Measurements from ENCODE around the gene RAPGEF2.
"Not testable (repeated sequence)": the region's sequence is repeated elsewhere in the genome, so short reads cannot be mapped to it uniquely, and the experiment has no call there.

Gene RAPGEF2

DNA sequence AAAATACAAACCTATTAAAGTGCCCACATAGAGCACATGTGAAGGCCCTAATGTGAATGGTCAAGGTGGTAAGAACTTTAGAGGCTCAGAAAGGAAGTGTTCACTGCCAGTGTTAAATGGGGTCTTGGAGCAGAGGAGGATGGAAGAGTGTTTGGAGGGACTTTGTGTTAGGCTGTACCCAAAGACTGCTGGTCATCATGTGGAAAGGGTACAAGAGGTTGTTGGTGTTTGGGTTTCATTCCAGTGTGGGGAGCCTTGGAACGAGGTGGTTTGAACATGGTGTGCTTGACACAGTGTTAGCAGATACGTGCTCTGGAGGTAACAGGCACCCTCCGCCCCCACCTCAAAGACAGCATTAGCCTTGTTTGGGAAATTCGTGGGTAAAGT is 73.1 kb downstream of the RAPGEF2 start:
- Mint-ChIP-seq H3K36me3 (no peaks in the 10 kb centered on the region), H3K4me1 (ENCODE audit: low read depth) (peaks cover 31% of the 10 kb centered on the region), H3K27ac (no peak overlapping the region), H3K9me3 (ENCODE audit: low read depth) (no peaks in the 10 kb centered on the region), H3K27me3 (peaks cover 1% of the 10 kb centered on the region), H3K4me3 (no peak overlapping the region)

DNA sequence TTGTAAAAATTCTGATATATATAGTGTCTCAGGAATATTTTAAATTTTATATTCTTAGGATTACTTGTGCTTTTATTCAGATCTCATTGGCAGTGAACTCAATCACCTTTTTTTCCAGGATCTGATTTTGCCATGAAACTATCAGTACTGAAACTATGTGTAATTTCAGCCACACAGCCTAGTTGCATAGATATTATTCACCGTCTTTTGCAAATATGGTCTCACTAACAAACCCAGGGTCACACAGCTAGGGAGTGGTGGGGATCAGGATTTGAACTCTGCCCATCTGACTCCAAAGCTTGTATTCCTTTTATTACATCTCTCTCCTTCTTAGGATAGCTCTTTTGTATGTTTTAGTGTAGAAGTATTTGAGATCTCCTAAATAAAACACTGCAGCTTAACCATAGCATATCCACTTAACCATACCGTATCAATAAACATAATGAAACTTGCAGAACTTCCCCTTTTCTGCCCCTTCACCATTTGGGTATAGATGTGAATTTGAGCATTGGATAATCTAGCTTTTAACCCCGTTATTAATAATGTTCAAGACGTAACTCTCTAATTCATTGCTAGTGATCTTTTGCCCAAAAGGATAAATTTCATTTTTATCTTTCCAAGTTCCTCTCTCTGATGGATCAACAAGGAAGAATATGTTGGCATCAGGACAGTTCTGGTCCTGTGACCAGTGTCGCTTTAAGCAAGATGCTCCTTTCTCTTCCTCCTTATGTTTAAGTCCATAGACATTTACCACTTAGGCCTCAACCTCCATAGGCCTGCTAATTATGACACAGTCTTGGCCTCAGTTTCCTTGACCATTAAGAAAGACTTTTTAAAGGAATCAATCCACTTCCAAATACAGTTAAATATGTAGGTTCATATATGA is 74.6 kb downstream of the RAPGEF2 start:
- Mint-ChIP-seq H3K36me3 (no peaks in the 10 kb centered on the region), H3K4me1 (ENCODE audit: low read depth) (peaks cover 23% of the 10 kb centered on the region), H3K9me3 (ENCODE audit: low read depth) (no peaks in the 10 kb centered on the region), H3K27ac (no peak overlapping the region), H3K27me3 (peaks cover 1% of the 10 kb centered on the region), H3K4me3 (no peak overlapping the region)

DNA sequence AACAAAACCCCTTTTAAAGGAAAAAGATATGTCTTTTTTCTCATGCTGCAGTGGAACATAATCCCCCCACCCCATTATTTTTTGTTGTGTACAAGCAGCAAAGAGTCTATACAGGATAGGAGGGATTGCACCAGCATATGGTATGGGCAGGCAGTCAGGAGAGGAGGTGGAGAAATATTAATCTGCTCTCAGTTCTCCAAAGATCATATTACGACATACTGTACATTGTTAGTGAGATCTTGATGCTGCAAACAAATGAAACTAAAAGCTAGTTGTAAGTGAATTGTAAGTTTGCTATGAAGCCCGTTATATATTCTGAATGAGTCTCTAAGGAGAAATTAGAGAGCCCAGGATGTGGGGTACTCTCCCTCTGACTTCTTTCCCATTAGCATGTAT is 75.3 kb downstream of the RAPGEF2 start:
- H3K36me3 Mint-ChIP-seq, result no peaks in the 10 kb centered on the region
- no peak overlapping the region for H3K4me3 Mint-ChIP-seq
- peaks cover 1% of the 10 kb centered on the region for H3K27me3 Mint-ChIP-seq
- peaks cover 23% of the 10 kb centered on the region for H3K4me1 Mint-ChIP-seq (ENCODE audit: low read depth)
- H3K9me3 Mint-ChIP-seq (ENCODE audit: low read depth), result no peaks in the 10 kb centered on the region
- no peak overlapping the region for H3K27ac Mint-ChIP-seq

DNA sequence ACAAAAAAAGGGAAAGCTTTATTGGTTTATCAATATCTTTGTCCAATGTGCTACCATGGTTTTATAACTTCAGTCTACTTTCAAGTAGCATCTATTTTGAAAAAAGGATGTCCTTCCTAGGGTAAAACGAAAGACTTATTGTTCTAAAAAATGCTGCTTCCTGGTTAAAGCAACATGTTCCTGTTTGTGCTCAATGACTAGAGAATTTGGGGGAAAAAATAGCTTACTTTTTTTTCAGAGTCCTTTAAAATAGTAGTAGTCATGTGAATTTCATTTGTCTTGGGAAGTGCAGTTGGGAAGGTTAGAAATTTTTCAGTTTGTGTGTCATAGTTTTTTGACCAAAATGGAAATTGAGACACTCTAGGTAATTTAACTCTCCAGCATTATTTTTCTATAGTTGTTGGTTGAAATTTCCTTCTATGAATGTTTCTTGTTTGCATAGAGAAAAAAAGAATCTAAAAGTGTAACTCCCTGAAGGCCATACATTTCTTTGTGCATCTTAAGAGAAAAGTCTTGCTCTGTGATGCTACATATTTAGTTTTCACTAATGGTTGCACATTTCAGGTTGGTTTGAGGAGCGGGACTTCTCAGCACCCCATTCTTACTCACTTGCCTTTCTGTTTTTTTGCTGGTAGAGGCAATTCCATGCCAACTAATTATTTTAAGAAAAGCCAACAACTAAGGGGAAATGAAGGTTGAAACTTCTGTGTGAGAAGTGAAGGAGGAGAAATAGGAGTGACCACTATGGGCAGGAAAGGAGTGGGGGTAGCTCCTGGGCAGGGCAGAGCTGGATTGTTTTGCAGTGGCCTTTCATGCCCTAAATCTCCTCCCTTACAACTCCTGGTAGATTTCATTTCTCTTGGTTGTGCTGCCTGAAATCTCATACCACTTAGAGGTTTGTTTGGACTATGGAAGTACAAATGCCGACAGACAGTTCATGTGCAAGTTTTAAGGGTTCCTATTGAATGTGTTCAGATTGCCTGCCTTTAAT is 76.4 kb downstream of the RAPGEF2 start:
- Mint-ChIP-seq H3K9me3 (ENCODE audit: low read depth) (no peaks in the 10 kb centered on the region), H3K4me1 (ENCODE audit: low read depth) (peaks cover 20% of the 10 kb centered on the region), H3K36me3 (no peaks in the 10 kb centered on the region), H3K4me3 (no peak overlapping the region), H3K27me3 (peaks cover 1% of the 10 kb centered on the region), H3K27ac (no peak overlapping the region)

DNA sequence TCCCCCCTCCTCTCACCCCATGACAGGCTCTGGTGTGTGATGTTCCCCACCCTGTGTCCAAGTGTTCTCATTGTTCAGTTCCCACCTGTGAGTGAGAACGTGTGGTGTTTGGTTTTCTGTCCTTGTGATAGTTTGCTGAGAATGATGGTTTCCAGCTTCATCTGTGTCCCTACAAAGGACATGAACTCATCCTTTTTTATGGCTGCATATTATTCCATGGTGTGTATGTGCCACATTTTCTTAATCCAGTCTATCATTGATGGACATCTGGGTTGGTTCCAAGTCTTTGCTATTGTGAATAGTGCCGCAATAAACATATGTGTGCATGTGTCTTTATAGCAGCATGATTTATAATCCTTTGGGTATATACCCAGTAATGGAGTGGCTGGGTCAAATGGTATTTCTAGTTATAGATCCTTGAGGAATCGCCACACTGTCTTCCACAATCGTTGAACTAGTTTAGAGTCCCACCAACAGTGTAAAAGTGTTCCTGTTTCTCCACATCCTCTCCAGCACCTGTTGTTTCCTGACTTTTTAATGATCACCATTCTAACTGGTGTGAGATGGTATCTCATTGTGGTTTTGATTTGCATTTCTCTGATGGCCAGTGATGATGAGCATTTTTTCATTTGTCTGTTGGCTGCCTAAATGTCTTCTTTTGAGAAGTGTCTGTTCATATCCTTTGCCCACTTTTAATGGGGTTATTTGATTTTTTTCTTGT is 81.2 kb downstream of the RAPGEF2 start:
- peaks cover 11% of the 10 kb centered on the region for H3K4me1 Mint-ChIP-seq (ENCODE audit: low read depth)
- H3K9me3 Mint-ChIP-seq (ENCODE audit: low read depth); H3K27ac Mint-ChIP-seq; H3K4me3 Mint-ChIP-seq; H3K27me3 Mint-ChIP-seq; H3K36me3 Mint-ChIP-seq: not testable (repeated sequence)

DNA sequence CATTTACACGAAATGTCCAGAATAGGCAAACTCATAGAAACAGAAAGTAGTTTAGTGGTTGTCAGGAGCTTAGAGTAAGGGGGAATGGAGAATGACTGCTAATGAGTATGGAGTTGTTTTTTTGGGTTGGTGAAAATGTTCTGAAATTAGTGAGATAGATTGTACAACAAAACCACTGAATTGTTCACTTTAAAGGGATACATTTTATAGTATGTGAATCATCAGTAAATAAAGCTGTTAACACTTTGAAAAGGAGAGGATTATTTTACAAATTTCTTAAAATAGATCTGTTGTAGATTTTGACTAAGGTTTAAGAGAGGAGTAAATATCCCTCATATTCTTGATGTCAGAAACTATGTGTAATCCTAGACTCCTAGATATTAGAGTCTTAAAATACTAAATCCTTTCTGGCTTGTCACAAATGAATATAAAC is 82.7 kb downstream of the RAPGEF2 start:
- H3K4me1 Mint-ChIP-seq (ENCODE audit: low read depth), result peaks cover 7% of the 10 kb centered on the region
- peak overlapping the region; percentile 9 for H3K27ac Mint-ChIP-seq
- no peaks in the 10 kb centered on the region for H3K36me3 Mint-ChIP-seq
- H3K9me3 Mint-ChIP-seq (ENCODE audit: low read depth), result no peaks in the 10 kb centered on the region
- no peak overlapping the region for H3K4me3 Mint-ChIP-seq
- H3K27me3 Mint-ChIP-seq, result no peaks in the 10 kb centered on the region

DNA sequence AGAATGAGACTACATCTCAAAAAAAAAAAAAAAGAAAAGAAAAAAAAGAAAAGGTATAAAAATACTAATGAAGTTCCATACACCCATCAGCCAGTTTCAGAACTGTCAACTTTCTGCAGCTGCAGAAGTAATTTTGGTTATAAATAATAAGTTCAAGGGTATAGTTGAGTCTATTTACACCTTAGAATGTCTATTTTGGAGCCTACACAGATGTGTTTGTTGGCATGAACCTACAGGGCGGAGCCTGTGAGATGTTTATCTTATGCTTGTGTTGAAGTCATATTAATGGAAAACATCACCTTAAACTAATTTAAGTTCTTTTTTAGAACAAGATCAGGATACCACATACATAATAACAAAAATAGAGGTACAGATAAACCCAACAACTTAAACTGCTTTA is 85.8 kb downstream of the RAPGEF2 start:
- H3K36me3 Mint-ChIP-seq, result no peaks in the 10 kb centered on the region
- no peak overlapping the region for H3K27ac Mint-ChIP-seq
- H3K4me3 Mint-ChIP-seq, result no peak overlapping the region
- H3K4me1 Mint-ChIP-seq (ENCODE audit: low read depth), result peaks cover 7% of the 10 kb centered on the region
- H3K27me3 Mint-ChIP-seq, result no peaks in the 10 kb centered on the region
- H3K9me3 Mint-ChIP-seq (ENCODE audit: low read depth), result no peaks in the 10 kb centered on the region

DNA sequence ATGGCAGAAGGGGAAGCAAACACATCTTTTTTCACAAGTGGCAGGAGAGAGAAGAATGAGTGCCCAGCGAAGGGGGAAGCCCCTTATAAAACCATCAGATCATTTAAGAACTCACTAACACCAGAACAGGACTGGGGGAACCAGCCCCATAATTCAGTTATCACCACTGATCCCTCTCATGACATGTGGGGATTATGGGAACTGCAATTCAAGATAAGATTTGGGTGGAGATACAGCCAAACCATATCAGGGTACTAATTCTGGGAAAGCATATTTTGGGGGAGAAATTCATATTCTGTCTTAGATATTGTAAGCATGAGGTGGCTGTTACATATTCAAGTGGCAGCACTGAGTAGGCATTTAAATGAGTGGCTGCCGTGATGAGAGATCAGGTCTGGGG is 87.8 kb downstream of the RAPGEF2 start:
- no peak overlapping the region for H3K4me3 Mint-ChIP-seq
- no peaks in the 10 kb centered on the region for H3K4me1 Mint-ChIP-seq (ENCODE audit: low read depth)
- H3K36me3 Mint-ChIP-seq, result peaks cover 4% of the 10 kb centered on the region
- no peak overlapping the region for H3K27ac Mint-ChIP-seq
- no peaks in the 10 kb centered on the region for H3K9me3 Mint-ChIP-seq (ENCODE audit: low read depth)
- H3K27me3 Mint-ChIP-seq, result no peaks in the 10 kb centered on the region

DNA sequence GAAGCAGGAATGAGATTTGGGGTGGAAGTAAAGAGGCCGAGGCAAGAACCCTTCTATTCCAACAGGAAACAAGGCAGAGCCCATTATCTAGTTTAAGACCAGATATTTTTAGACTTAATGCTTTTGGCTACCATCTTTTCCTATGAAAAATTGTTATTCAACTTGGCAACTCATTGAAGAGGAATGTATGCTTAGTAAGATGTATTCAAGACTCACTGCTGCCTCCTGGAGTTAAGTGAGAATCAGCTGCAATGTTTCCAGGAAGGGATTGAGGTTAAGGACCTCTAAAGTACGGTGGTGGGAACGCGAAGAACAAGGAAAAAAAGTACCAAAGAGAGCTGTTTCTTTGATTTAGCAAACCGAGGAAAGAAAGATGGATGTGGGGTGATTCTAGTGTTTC is 89.1 kb downstream of the RAPGEF2 start:
- H3K4me3 Mint-ChIP-seq, result no peak overlapping the region
- no peaks in the 10 kb centered on the region for H3K4me1 Mint-ChIP-seq (ENCODE audit: low read depth)
- H3K27ac Mint-ChIP-seq, result no peak overlapping the region
- H3K36me3 Mint-ChIP-seq, result peaks cover 7% of the 10 kb centered on the region
- H3K27me3 Mint-ChIP-seq, result no peaks in the 10 kb centered on the region
- H3K9me3 Mint-ChIP-seq (ENCODE audit: low read depth), result no peaks in the 10 kb centered on the region

DNA sequence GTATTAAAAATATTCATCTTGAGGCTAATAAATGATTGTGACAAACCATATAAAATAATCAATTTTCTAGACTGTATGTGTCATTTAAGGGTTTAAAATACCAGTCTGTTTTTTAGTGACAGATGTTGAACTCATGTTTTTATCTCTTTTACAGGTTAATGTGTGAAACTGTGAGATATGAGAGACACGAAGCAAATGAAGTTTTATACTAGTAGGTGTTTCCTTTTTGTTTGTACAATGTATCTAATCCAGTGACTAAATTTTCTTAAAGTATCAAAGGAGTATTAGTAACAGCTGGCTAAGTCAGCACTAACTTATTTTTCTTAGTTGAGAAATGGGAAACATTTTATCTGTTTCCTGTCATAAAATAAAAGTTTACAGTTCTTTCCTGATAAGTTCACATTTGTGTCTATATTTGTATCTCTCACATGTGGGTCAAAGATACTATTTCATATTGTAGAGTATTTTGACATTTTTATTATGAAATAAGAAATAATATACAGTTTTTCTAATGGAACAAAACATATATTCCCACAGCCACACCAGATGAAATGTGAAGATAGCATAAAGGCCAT is 90.3 kb downstream of the RAPGEF2 start:
- no peaks in the 10 kb centered on the region for H3K4me1 Mint-ChIP-seq (ENCODE audit: low read depth)
- no peaks in the 10 kb centered on the region for H3K27me3 Mint-ChIP-seq
- H3K27ac Mint-ChIP-seq, result no peak overlapping the region
- no peaks in the 10 kb centered on the region for H3K9me3 Mint-ChIP-seq (ENCODE audit: low read depth)
- no peak overlapping the region for H3K4me3 Mint-ChIP-seq
- H3K36me3 Mint-ChIP-seq, result peaks cover 7% of the 10 kb centered on the region

DNA sequence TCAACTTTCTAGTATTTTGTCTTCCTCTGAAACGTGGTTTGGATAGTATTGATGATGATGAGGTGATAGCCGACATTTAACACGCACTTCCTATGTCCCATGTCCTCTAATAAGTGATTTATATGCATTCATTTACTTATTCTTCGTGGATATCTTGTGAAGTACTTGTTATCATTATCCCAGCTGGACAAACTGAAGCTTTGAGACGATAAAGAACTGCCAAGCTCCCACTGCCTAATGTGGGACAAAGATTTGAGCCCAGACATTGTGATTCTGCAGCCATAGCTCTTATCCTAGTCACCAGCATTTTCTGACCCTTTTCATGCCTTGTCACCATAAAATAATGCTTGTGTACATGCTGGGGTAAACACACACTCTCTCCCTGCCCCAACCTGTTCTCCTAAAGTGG is 92.5 kb downstream of the RAPGEF2 start:
- H3K9me3 Mint-ChIP-seq (ENCODE audit: low read depth), result no peaks in the 10 kb centered on the region
- no peaks in the 10 kb centered on the region for H3K27me3 Mint-ChIP-seq
- H3K27ac Mint-ChIP-seq, result no peak overlapping the region
- no peaks in the 10 kb centered on the region for H3K4me1 Mint-ChIP-seq (ENCODE audit: low read depth)
- H3K4me3 Mint-ChIP-seq, result no peak overlapping the region
- H3K36me3 Mint-ChIP-seq, result peaks cover 7% of the 10 kb centered on the region

DNA sequence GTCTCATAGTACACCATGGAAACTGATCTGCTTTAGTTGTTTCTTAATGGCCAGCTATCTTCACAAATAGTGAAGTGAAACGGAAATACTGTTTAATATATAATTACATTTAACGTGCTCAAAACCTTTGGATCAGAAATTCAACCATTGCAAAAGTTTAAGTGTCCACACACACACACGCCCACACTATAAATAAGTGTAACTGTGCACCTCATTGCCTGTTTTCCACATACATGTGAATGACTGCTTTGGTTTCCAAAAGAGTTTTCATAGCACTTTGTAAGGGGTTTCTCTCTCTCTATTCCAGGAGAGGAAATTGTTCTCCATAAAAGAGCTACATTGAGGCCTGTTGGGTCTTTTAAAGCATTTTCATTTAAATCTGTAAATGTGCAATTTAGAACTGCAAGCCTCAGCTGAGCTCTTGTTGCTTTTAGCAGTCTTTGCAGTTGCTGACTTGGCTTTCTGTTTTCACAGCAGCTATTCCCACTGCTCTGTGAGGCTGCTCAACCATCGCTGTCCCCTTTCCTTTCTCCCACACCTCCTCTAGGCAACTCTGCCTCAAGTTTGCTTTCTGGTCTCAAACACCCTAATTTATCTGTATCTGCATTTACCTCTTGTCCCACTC is 94.5 kb downstream of the RAPGEF2 start:
- Mint-ChIP-seq H3K27me3 (no peaks in the 10 kb centered on the region), H3K4me3 (no peak overlapping the region), H3K4me1 (ENCODE audit: low read depth) (no peaks in the 10 kb centered on the region), H3K36me3 (peaks cover 7% of the 10 kb centered on the region), H3K9me3 (ENCODE audit: low read depth) (no peaks in the 10 kb centered on the region), H3K27ac (no peak overlapping the region)

DNA sequence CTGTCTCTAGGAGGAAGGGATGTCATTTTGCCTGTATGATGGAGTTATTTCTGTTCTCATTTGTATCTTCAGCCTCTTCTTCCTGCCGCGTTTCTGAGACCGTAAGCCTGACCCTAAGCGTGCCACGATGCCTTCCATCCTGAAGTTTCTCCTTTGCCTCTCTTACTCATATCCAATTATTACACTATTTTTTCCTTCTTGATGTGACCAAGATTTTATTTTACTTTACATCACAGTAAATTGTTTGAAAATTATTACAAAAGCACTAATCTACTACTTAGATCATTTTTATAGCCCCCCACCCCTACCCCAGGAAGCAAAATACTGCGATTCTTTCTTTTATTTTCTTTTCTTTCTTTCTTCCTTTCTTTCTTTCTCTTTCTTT is 95.0 kb downstream of the RAPGEF2 start:
- Mint-ChIP-seq H3K27ac (no peak overlapping the region), H3K36me3 (peaks cover 7% of the 10 kb centered on the region), H3K27me3 (no peaks in the 10 kb centered on the region), H3K4me3 (no peak overlapping the region), H3K9me3 (ENCODE audit: low read depth) (no peaks in the 10 kb centered on the region), H3K4me1 (ENCODE audit: low read depth) (peaks cover 1% of the 10 kb centered on the region)

DNA sequence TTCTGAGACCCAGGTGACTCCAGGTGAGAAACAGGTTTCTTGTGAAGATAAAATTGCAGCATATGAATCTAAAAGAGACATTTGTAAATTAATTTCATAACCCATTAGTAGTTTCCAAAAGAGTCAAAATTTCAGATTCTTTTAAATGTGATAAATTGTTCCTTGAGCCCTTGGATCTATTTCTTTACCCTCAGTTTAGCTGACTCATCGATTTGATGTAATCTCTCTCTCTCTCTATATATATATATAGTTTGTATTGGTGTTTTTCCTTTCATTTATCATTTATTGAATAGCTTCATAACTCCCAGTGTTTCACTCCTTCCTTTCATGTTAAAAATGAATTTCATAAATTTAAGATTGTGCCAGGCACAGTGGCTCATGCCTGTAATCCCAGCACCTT is 96.9 kb downstream of the RAPGEF2 start:
- peaks cover 3% of the 10 kb centered on the region for H3K36me3 Mint-ChIP-seq
- no peak overlapping the region for H3K4me3 Mint-ChIP-seq
- no peak overlapping the region for H3K27ac Mint-ChIP-seq
- H3K9me3 Mint-ChIP-seq (ENCODE audit: low read depth), result no peaks in the 10 kb centered on the region
- H3K27me3 Mint-ChIP-seq, result no peaks in the 10 kb centered on the region
- H3K4me1 Mint-ChIP-seq (ENCODE audit: low read depth), result peaks cover 3% of the 10 kb centered on the region
